ENCODE measurements around the gene LIMK2.
"Not testable (repeated sequence)": the region's sequence is repeated elsewhere in the genome, so short reads cannot be mapped to it uniquely, and the experiment has no call there.

LIMK2 gene

GRCh38 chr22:31227186-31227585 lies 15.1 kb downstream of the LIMK2 start:
- Histone ChIP-seq H3K4me1 (ENCODE audit: control insufficient read depth in 5 of 5, insufficient read depth in 5 of 5, low read length in 5 of 5) (peaks cover 16 to 69% (median 48%) of the 10 kb centered on the region in 5 donors), H3K9me3 (ENCODE audit: control insufficient read depth in 5 of 5, low read length in 5 of 5) (no peaks in the 10 kb centered on the region), H3K27me3 (ENCODE audit: control insufficient read depth in 5 of 5, insufficient read depth in 4 of 5, low read length in 5 of 5) (no peaks in the 10 kb centered on the region), H3K9ac (ENCODE audit: low read length in 5 of 5) (peak overlapping the region in 2 of 5 donors; percentile 27 to 30), H3K4me3 (ENCODE audit: low read depth in 1 of 5, low read length in 5 of 5) (no peak overlapping the region), H3K36me3 (ENCODE audit: control insufficient read depth in 5 of 5, insufficient read depth in 5 of 5, low read length in 5 of 5) (peaks cover 0 to 5% (median 0%) of the 10 kb centered on the region in 5 donors), H3K27ac (ENCODE audit: low read depth, low read length) (peak overlapping the region; percentile 79)

GRCh38 chr22:31229402-31230079 lies 17.4 kb downstream of the LIMK2 start:
- Histone ChIP-seq H3K4me3 (ENCODE audit: low read depth in 1 of 5, low read length in 5 of 5) (peak overlapping the region; percentile 16 to 53 (median 25)), H3K36me3 (ENCODE audit: control insufficient read depth in 5 of 5, insufficient read depth in 5 of 5, low read length in 5 of 5) (peaks cover 0 to 5% (median 0%) of the 10 kb centered on the region in 5 donors), H3K4me1 (ENCODE audit: control insufficient read depth in 5 of 5, insufficient read depth in 5 of 5, low read length in 5 of 5) (peaks cover 16 to 72% (median 39%) of the 10 kb centered on the region in 5 donors), H3K9me3 (ENCODE audit: control insufficient read depth in 5 of 5, low read length in 5 of 5) (no peaks in the 10 kb centered on the region), H3K27me3 (ENCODE audit: control insufficient read depth in 5 of 5, insufficient read depth in 4 of 5, low read length in 5 of 5) (no peaks in the 10 kb centered on the region), H3K27ac (ENCODE audit: low read depth, low read length) (peak overlapping the region; percentile 74), H3K9ac (ENCODE audit: low read length in 5 of 5) (peak overlapping the region; percentile 4 to 71 (median 40))

- peaks cover 0 to 7% (median 0%) of the 10 kb centered on the region in 5 donors for H3K36me3 ChIP-seq (ENCODE audit: control insufficient read depth in 5 of 5, insufficient read depth in 5 of 5, low read length in 5 of 5)
- peaks cover 16 to 76% (median 44%) of the 10 kb centered on the region in 5 donors for H3K4me1 ChIP-seq (ENCODE audit: control insufficient read depth in 5 of 5, insufficient read depth in 5 of 5, low read length in 5 of 5)
- peak overlapping the region in 1 of 5 donors; percentile 53 for H3K4me3 ChIP-seq (ENCODE audit: low read depth in 1 of 5, low read length in 5 of 5)
- no peaks in the 10 kb centered on the region for H3K27me3 ChIP-seq (ENCODE audit: control insufficient read depth in 5 of 5, insufficient read depth in 4 of 5, low read length in 5 of 5)
- H3K9me3 ChIP-seq (ENCODE audit: control insufficient read depth in 5 of 5, low read length in 5 of 5) = no peaks in the 10 kb centered on the region
- peak overlapping the region; percentile 40 to 69 (median 48) for H3K9ac ChIP-seq (ENCODE audit: low read length in 5 of 5)
- H3K27ac ChIP-seq (ENCODE audit: low read depth, low read length) = peak overlapping the region; percentile 74
Measured at GRCh38 chr22:31230155-31230870, 18.2 kb downstream of the LIMK2 start.

GRCh38 chr22:31230871-31231621 lies 18.9 kb downstream of the LIMK2 start:
- H3K27ac ChIP-seq (ENCODE audit: low read depth, low read length) = peak overlapping the region; percentile 74
- peak overlapping the region in 2 of 5 donors; percentile 53 to 69 for H3K9ac ChIP-seq (ENCODE audit: low read length in 5 of 5)
- peaks cover 0 to 2% (median 0%) of the 10 kb centered on the region in 5 donors for H3K36me3 ChIP-seq (ENCODE audit: control insufficient read depth in 5 of 5, insufficient read depth in 5 of 5, low read length in 5 of 5)
- H3K9me3 ChIP-seq (ENCODE audit: control insufficient read depth in 5 of 5, low read length in 5 of 5) = no peaks in the 10 kb centered on the region
- no peak overlapping the region for H3K4me3 ChIP-seq (ENCODE audit: low read depth in 1 of 5, low read length in 5 of 5)
- H3K27me3 ChIP-seq (ENCODE audit: control insufficient read depth in 5 of 5, insufficient read depth in 4 of 5, low read length in 5 of 5) = no peaks in the 10 kb centered on the region
- H3K4me1 ChIP-seq (ENCODE audit: control insufficient read depth in 5 of 5, insufficient read depth in 5 of 5, low read length in 5 of 5) = peaks cover 13 to 74% (median 44%) of the 10 kb centered on the region in 5 donors

- Histone ChIP-seq H3K9ac (ENCODE audit: low read length in 5 of 5) (no peak overlapping the region), H3K4me1 (ENCODE audit: control insufficient read depth in 5 of 5, insufficient read depth in 5 of 5, low read length in 5 of 5) (peaks cover 8 to 61% (median 34%) of the 10 kb centered on the region in 5 donors), H3K27me3 (ENCODE audit: control insufficient read depth in 5 of 5, insufficient read depth in 4 of 5, low read length in 5 of 5) (no peaks in the 10 kb centered on the region), H3K36me3 (ENCODE audit: control insufficient read depth in 5 of 5, insufficient read depth in 5 of 5, low read length in 5 of 5) (peaks cover 0 to 2% (median 0%) of the 10 kb centered on the region in 5 donors), H3K4me3 (ENCODE audit: low read depth in 1 of 5, low read length in 5 of 5) (no peak overlapping the region), H3K27ac (ENCODE audit: low read depth, low read length) (no peak overlapping the region), H3K9me3 (ENCODE audit: control insufficient read depth in 5 of 5, low read length in 5 of 5) (no peaks in the 10 kb centered on the region)
Measured at GRCh38 chr22:31233001-31233400, 20.9 kb downstream of the LIMK2 start.

- H3K4me3 ChIP-seq (ENCODE audit: low read depth in 1 of 5, low read length in 5 of 5) = no peak overlapping the region
- H3K27ac ChIP-seq (ENCODE audit: low read depth, low read length) = no peak overlapping the region
- H3K4me1 ChIP-seq (ENCODE audit: control insufficient read depth in 5 of 5, insufficient read depth in 5 of 5, low read length in 5 of 5) = peaks cover 5 to 43% (median 20%) of the 10 kb centered on the region in 5 donors
- peaks cover 0 to 9% (median 3%) of the 10 kb centered on the region in 5 donors for H3K36me3 ChIP-seq (ENCODE audit: control insufficient read depth in 5 of 5, insufficient read depth in 5 of 5, low read length in 5 of 5)
- no peaks in the 10 kb centered on the region for H3K9me3 ChIP-seq (ENCODE audit: control insufficient read depth in 5 of 5, low read length in 5 of 5)
- H3K27me3 ChIP-seq (ENCODE audit: control insufficient read depth in 5 of 5, insufficient read depth in 4 of 5, low read length in 5 of 5) = no peaks in the 10 kb centered on the region
- H3K9ac ChIP-seq (ENCODE audit: low read length in 5 of 5) = no peak overlapping the region
Measured at GRCh38 chr22:31235081-31235480, 23.0 kb downstream of the LIMK2 start.

GRCh38 chr22:31236044-31236443 lies 23.9 kb downstream of the LIMK2 start:
- peaks cover 0 to 33% (median 10%) of the 10 kb centered on the region in 5 donors for H3K4me1 ChIP-seq (ENCODE audit: control insufficient read depth in 5 of 5, insufficient read depth in 5 of 5, low read length in 5 of 5)
- not testable (repeated sequence) for H3K9me3 ChIP-seq (ENCODE audit: control insufficient read depth in 5 of 5, low read length in 5 of 5); H3K36me3 ChIP-seq (ENCODE audit: control insufficient read depth in 5 of 5, insufficient read depth in 5 of 5, low read length in 5 of 5); H3K9ac ChIP-seq (ENCODE audit: low read length in 5 of 5); H3K4me3 ChIP-seq (ENCODE audit: low read depth in 1 of 5, low read length in 5 of 5); H3K27me3 ChIP-seq (ENCODE audit: control insufficient read depth in 5 of 5, insufficient read depth in 4 of 5, low read length in 5 of 5); H3K27ac ChIP-seq (ENCODE audit: low read depth, low read length)

GRCh38 chr22:31238057-31238456 lies 26.0 kb downstream of the LIMK2 start:
- Histone ChIP-seq H3K9me3 (ENCODE audit: control insufficient read depth in 5 of 5, low read length in 5 of 5) (no peaks in the 10 kb centered on the region), H3K9ac (ENCODE audit: low read length in 5 of 5) (no peak overlapping the region), H3K4me3 (ENCODE audit: low read depth in 1 of 5, low read length in 5 of 5) (no peak overlapping the region), H3K27me3 (ENCODE audit: control insufficient read depth in 5 of 5, insufficient read depth in 4 of 5, low read length in 5 of 5) (no peaks in the 10 kb centered on the region), H3K27ac (ENCODE audit: low read depth, low read length) (no peak overlapping the region), H3K4me1 (ENCODE audit: control insufficient read depth in 5 of 5, insufficient read depth in 5 of 5, low read length in 5 of 5) (peaks cover 0 to 18% (median 5%) of the 10 kb centered on the region in 5 donors), H3K36me3 (ENCODE audit: control insufficient read depth in 5 of 5, insufficient read depth in 5 of 5, low read length in 5 of 5) (peaks cover 0 to 12% (median 7%) of the 10 kb centered on the region in 5 donors)

GRCh38 chr22:31239771-31240370 lies 27.8 kb downstream of the LIMK2 start:
- no peak overlapping the region for H3K4me3 ChIP-seq (ENCODE audit: low read depth in 1 of 5, low read length in 5 of 5)
- H3K27me3 ChIP-seq (ENCODE audit: control insufficient read depth in 5 of 5, insufficient read depth in 4 of 5, low read length in 5 of 5) = no peaks in the 10 kb centered on the region
- peaks cover 0 to 8% (median 3%) of the 10 kb centered on the region in 5 donors for H3K4me1 ChIP-seq (ENCODE audit: control insufficient read depth in 5 of 5, insufficient read depth in 5 of 5, low read length in 5 of 5)
- H3K9me3 ChIP-seq (ENCODE audit: control insufficient read depth in 5 of 5, low read length in 5 of 5) = no peaks in the 10 kb centered on the region
- H3K9ac ChIP-seq (ENCODE audit: low read length in 5 of 5) = no peak overlapping the region
- H3K36me3 ChIP-seq (ENCODE audit: control insufficient read depth in 5 of 5, insufficient read depth in 5 of 5, low read length in 5 of 5) = peaks cover 0 to 10% (median 7%) of the 10 kb centered on the region in 5 donors
- H3K27ac ChIP-seq (ENCODE audit: low read depth, low read length) = no peak overlapping the region

All from subcutaneous abdominal adipose tissue (tissue), 5 donors.